Retinal pigment epithelial cell (primary cell): ENCODE results near the gene NINL.
A peak's percentile ranks its signal among the peaks of the same experiment; 100 is the strongest.
"Not testable (repeated sequence)": the region's sequence is repeated elsewhere in the genome, so short reads cannot be mapped to it uniquely, and the experiment has no call there.

Source experiments
- DNase-seq: peaks from one replicate; pipeline ENCODE4 v3.0.0-alpha.2; 2010; ENCODE audit warnings: low read depth
- H3K4me3 ChIP-seq: 2 replicates; pipeline ENCODE4 v1.5.1; 2011; ENCODE audit warnings: mild to moderate bottlenecking, low read length, control low read depth, moderate library complexity
- TF ChIP-seq, protein P1 (sequence below): conservative IDR thresholded peaks from 2 replicates; pipeline ENCODE4 v1.5.1; 2011; ENCODE audit warnings: low read depth, low read length, control low read depth, inconsistent platforms

The NINL gene

DNA sequence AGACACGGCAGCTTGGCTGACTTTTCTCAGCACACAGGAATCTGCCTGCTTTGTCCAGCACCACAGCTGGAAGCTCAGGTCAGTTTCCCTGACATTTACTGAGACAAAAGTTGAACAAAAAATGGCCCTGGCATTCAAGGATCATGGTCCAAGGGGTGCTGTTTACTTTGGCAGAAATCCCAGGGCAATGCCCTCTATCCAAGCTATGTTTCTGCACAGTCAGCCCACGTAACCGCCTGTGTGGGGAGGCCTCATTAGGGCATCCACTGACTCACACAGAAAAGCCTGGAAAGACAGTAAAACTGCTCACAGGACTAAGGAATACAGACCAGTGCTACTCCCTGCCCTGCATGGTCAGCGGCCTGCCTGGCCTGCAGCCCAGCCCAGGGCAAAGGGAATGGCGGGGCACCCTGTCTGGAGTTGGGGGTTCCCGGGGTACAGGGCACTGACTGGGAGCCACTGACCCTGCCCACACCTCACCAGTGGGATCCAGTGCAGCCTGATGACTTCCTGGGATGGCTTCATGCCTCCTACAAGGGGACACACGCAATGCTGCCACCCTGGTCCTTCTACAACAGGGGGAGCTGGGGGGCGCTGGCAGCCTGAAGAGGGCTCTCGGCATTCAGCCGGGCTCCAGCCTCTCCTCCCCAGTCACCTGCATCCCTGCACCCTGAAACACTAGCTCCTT lies 77.1 kb downstream of the NINL start:
- TF ChIP-seq, protein P1, sequence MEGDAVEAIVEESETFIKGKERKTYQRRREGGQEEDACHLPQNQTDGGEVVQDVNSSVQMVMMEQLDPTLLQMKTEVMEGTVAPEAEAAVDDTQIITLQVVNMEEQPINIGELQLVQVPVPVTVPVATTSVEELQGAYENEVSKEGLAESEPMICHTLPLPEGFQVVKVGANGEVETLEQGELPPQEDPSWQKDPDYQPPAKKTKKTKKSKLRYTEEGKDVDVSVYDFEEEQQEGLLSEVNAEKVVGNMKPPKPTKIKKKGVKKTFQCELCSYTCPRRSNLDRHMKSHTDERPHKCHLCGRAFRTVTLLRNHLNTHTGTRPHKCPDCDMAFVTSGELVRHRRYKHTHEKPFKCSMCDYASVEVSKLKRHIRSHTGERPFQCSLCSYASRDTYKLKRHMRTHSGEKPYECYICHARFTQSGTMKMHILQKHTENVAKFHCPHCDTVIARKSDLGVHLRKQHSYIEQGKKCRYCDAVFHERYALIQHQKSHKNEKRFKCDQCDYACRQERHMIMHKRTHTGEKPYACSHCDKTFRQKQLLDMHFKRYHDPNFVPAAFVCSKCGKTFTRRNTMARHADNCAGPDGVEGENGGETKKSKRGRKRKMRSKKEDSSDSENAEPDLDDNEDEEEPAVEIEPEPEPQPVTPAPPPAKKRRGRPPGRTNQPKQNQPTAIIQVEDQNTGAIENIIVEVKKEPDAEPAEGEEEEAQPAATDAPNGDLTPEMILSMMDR: no peak
- DNase-seq: peak; percentile 52
- no peak overlapping the region for H3K4me3 ChIP-seq

DNA sequence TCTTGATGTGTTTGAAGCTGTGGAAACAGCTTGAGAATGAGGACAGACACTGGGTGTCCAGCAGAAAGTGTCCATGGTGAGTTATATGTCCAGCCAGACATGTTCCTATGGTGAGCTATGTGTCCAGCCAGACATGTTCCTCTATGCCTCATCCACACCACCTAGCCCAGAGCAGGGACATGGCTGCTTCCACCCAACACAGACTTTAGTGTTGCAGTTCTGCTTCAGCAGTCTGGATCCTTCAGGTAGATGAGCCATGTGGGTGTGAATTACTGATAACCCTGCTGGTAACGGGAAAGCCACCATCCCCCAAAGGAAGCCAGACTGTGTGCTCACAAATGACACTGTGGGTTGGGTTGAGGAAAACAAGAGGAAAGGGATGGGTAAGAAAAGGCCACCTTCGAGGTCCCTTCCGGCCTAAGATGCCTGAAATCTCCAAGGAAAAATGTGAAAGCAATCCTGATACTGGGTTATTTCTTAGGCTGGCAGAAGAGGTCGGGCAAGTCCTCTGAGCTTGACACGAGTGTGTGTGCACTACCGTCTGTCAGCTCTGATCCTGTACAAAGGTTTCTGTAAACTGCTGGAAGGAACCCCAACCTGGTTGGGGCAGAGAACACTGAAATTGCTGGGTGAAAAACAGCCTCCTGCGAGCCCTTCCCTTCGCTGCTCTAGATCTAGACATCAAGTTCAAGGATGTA lies 77.8 kb downstream of the NINL start:
- no peak for DNase-seq
- no peak overlapping the region for H3K4me3 ChIP-seq
- TF ChIP-seq, protein P1: no peak

DNA sequence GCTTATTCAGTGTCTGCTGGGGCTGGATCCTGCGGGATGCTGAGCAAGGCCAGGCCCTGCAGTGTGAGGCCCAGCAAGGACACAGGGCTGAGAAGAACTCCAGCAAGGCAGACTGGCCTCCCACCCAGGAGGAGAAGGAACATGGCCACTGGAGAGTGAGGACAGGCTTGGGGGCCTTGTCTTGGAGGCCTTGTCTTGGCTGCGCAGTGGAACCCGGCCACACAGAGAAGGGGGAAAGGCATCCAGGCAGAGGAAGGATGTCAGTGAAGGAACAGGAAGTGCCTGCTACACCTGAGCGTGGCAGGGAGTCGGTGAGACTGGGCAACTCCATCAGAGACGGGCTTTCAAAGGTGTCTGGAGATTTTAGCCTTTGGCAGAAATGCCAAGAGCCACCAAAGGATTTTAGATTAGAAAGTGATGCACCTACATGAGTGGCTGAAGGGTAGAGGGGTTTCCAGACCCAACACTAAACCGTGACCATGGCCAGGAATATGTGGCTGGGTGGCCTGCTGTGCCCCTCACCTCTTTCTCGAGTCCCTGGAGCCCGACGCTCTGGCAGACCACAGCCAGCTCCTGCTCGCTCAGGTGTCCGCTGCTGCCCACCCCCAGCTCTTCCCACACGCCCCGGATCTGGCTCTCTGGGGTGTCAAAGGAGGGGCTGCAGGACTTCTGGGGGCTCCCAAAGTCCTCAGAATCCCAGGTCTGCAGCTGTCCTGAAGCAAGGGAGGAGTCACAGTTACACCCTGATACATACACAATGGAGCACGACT lies 80.8 kb downstream of the NINL start:
- no peak for DNase-seq
- H3K4me3 ChIP-seq: no peak overlapping the region
- TF ChIP-seq, protein P1: no peak

DNA sequence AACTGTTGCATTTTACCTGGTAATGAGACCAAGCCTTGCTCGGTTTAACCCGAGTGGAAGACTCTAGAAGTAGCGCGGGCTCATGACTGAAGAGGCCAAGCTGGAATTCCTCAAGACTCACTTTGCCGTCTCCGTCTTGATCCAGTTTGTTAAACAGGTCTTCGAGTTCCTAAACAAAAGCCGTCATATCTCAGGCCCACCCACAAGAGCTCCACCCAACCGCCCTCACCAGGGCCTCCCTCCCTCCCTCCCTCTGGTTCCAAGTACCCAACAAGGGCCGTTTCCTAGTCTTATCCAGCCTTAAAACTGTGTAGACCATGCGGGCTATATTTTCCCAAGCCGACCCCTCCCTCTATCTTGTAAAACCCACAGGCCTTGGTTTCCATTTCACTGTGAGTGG lies 81.4 kb downstream of the NINL start:
- H3K4me3 ChIP-seq: no peak overlapping the region
- no peak for DNase-seq
- TF ChIP-seq, protein P1: no peak

DNA sequence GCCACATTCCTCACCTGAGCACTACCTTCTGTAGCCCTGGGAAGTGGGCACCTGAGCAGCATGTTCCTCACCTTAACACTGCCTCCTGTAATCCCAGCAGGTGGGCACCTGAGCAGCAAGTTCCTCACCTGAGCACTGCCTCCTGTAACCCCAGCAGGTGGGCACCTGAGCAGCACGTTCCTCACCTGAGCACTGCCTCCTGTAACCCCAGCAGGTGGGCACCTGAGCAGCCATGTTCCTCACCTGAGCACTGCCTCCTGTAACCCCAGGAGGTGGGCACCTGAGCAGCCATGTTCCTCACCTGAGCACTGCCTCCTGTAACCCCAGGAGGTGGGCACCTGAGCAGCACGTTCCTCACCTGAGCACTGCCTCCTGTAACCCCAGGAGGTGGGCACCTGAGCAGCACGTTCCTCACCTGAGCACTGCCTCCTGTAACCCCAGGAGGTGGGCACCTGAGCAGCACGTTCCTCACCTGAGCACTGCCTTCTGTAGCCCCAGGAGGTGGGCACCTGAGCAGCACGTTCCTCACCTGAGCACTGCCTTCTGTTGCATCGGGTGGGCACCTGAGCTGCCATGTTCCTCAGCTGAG lies 82.2 kb downstream of the NINL start:
- not testable (repeated sequence) for H3K4me3 ChIP-seq, DNase-seq

DNA sequence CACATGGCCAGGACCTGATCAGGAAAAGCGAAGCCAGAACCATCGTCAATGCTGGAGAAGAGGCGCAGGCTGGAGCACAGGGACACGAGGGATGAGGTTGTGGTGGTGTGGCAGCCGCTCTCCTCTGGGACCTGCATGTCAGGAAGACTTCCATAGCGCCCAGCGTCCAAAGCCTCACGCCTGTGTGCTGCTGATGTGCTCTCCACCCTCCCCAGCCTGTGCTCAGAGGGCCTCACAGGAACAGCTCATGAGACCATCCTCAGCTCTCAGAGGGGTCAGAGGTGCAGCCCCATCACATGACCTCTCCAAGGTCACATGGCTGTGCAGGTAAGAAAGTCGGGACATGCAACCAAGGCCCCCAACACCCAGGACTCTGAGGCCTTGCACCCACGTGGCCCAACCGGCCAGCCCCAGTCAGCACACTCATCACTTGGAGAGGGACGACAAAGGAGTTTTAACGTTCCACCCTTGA lies 84.4 kb downstream of the NINL start:
- DNase-seq: no peak
- H3K4me3 ChIP-seq: no peak overlapping the region
- TF ChIP-seq, protein P1: no peak

DNA sequence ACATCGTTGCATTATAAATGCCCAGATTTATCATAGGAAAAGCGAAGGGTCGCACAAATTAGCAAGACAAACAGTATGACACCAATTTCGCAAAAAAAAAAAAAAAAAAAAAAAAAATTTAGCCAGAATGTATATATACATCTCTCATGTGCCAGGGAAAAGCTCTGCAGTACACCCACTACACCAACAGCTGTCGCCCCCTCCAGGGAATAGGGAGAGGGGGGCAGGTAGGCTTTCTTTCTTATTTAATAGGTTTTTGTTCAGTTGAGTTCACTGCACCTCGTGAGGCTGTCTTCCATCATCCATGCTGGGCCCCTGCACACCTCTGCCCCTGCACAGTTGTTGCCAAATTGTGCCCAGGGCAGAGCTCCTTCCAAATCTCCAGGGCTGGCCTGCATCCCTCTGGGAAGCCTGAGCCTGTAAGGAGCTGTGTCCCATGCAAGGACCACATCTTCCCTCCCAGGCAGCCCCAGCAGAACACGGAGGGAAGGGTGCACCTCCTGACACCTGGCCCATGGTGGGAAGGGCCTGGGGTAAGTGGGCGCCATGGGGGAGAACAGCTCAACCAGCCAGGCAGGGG lies 85.4 kb downstream of the NINL start:
- no peak overlapping the region for H3K4me3 ChIP-seq
- TF ChIP-seq, protein P1: peak; percentile 7
- no peak for DNase-seq
